Measurements from ENCODE around the gene ASXL2. TPM values are rescaled to one million over a fixed set of nuclear protein-coding genes. Genes with fewer than 3 reads are reported as not detected.

Gene ASXL2
- total RNA-seq, 1 donor from 2014 or later, result 32.7 TPM

GRCh38 chr2:25701801-25702200 lies 176.5 kb downstream of the ASXL2 start:
- H3K4me3 Mint-ChIP-seq (ENCODE audit: unreplicated experiment), result no peak overlapping the region
- no peak for TF ChIP-seq CTCF (IDR thresholded peaks at IDR 0.05)
- peaks cover 2% of the 10 kb centered on the region for H3K4me1 Mint-ChIP-seq (ENCODE audit: unreplicated experiment)
- no peak overlapping the region for H3K27ac Mint-ChIP-seq (ENCODE audit: unreplicated experiment)
- H3K9me3 Mint-ChIP-seq (ENCODE audit: unreplicated experiment), result no peaks in the 10 kb centered on the region
- DNase-seq (ENCODE audit: extremely low spot score, unreplicated experiment), result no peak
- H3K27me3 Mint-ChIP-seq (ENCODE audit: unreplicated experiment), result no peaks in the 10 kb centered on the region
- no peaks in the 10 kb centered on the region for H3K36me3 Mint-ChIP-seq (ENCODE audit: unreplicated experiment)

DNA sequence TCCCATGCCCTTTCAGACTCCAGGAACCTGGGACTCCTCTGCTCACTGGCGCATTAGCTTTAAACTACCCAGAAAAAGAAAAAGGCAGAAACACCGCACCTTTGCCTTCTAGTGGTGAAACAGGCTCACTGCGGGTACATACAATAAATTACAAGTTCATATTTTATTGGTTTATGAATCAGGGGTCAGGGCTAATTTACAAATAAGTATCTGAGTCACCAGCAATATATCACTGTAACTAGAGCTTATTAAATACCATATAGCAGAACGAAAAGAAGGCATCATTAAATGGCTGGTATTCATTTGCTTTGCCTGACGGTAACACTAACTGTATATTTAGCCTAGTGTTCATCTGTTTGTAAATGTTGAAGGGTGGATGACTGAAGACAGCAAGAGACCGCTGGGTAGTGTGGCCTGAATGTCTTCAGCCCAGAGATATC lies 178.0 kb downstream of the ASXL2 start:
- no peaks in the 10 kb centered on the region for H3K9me3 Mint-ChIP-seq (ENCODE audit: unreplicated experiment)
- TF ChIP-seq CTCF (IDR thresholded peaks at IDR 0.05), result peak; percentile 71
- H3K36me3 Mint-ChIP-seq (ENCODE audit: unreplicated experiment), result no peaks in the 10 kb centered on the region
- H3K27ac Mint-ChIP-seq (ENCODE audit: unreplicated experiment), result no peak overlapping the region
- H3K4me3 Mint-ChIP-seq (ENCODE audit: unreplicated experiment), result no peak overlapping the region
- H3K27me3 Mint-ChIP-seq (ENCODE audit: unreplicated experiment), result no peaks in the 10 kb centered on the region
- DNase-seq (ENCODE audit: extremely low spot score, unreplicated experiment), result no peak
- H3K4me1 Mint-ChIP-seq (ENCODE audit: unreplicated experiment), result peaks cover 2% of the 10 kb centered on the region

DNA sequence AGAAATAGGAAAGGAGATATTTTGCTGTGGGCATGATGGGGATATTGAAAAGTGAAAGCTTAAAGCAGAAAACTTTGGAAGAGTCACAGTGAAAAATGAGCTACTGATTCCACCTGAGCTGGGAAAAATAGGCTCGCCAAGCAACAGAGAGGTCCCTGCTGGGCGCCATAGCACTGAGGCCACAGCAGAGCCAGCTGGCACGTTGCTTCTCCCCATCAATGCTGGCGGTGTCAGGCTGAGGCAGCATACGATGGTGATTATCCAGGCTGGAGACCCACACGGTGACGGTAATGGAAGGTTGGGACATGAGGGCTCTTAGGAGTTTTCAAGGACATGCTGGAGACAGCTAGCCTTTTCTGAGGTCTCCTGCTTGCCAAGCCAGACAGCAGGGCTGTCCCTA lies 179.1 kb downstream of the ASXL2 start:
- Mint-ChIP-seq H3K4me1 (ENCODE audit: unreplicated experiment) (peaks cover 2% of the 10 kb centered on the region), H3K9me3 (ENCODE audit: unreplicated experiment) (no peaks in the 10 kb centered on the region), H3K36me3 (ENCODE audit: unreplicated experiment) (no peaks in the 10 kb centered on the region), H3K27me3 (ENCODE audit: unreplicated experiment) (no peaks in the 10 kb centered on the region), H3K27ac (ENCODE audit: unreplicated experiment) (no peak overlapping the region), H3K4me3 (ENCODE audit: unreplicated experiment) (no peak overlapping the region)
- no peak for DNase-seq (ENCODE audit: extremely low spot score, unreplicated experiment)
- no peak for TF ChIP-seq CTCF (IDR thresholded peaks at IDR 0.05)

DNA sequence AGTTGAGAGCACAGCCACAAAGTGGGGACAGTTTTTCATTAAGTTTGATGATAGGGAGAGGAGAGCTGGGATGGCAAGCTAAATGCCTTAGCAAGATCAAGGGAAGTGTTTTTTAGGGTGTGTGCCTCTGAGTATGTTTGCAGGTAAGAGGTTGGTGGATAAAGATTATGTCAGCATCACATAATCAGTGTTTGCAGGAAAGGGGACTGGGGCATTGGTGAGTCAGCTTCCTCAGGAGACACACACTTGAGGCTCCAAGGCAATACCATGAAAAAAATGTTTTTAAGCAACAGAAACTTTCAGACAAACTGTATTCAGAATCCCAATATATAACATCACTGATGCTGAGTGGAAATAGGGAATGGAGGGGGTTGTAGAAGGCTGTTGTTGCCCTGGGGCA lies 179.5 kb downstream of the ASXL2 start:
- no peak for TF ChIP-seq CTCF (IDR thresholded peaks at IDR 0.05)
- Mint-ChIP-seq H3K27ac (ENCODE audit: unreplicated experiment) (no peak overlapping the region), H3K9me3 (ENCODE audit: unreplicated experiment) (no peaks in the 10 kb centered on the region), H3K27me3 (ENCODE audit: unreplicated experiment) (no peaks in the 10 kb centered on the region), H3K4me1 (ENCODE audit: unreplicated experiment) (peaks cover 2% of the 10 kb centered on the region), H3K4me3 (ENCODE audit: unreplicated experiment) (no peak overlapping the region), H3K36me3 (ENCODE audit: unreplicated experiment) (no peaks in the 10 kb centered on the region)
- DNase-seq (ENCODE audit: extremely low spot score, unreplicated experiment), result no peak

GRCh38 chr2:25697559-25698341 lies 180.5 kb downstream of the ASXL2 start:
- peaks cover 2% of the 10 kb centered on the region for H3K4me1 Mint-ChIP-seq (ENCODE audit: unreplicated experiment)
- TF ChIP-seq CTCF (IDR thresholded peaks at IDR 0.05), result no peak
- no peaks in the 10 kb centered on the region for H3K9me3 Mint-ChIP-seq (ENCODE audit: unreplicated experiment)
- H3K4me3 Mint-ChIP-seq (ENCODE audit: unreplicated experiment), result no peak overlapping the region
- no peaks in the 10 kb centered on the region for H3K27me3 Mint-ChIP-seq (ENCODE audit: unreplicated experiment)
- no peak overlapping the region for H3K27ac Mint-ChIP-seq (ENCODE audit: unreplicated experiment)
- H3K36me3 Mint-ChIP-seq (ENCODE audit: unreplicated experiment), result no peaks in the 10 kb centered on the region
- no peak for DNase-seq (ENCODE audit: extremely low spot score, unreplicated experiment)
